GM08714 (cell line): ENCODE measurements around the gene RUNX1.

Experiments
- H3K4me3 ChIP-seq: fragments of 200-500 bp; sonication (Bioruptor generic); 2 replicates; pipeline ENCODE4 v1.5.1; 2014; ENCODE audit warnings: mild to moderate bottlenecking, low read length, inconsistent platforms
- ZNF274 ChIP-seq: IDR thresholded peaks from 2 replicates; pipeline ENCODE4 v1.6.1; 2012; ENCODE audit warnings: mild to moderate bottlenecking, low read depth, low read length

Gene RUNX1

DNA sequence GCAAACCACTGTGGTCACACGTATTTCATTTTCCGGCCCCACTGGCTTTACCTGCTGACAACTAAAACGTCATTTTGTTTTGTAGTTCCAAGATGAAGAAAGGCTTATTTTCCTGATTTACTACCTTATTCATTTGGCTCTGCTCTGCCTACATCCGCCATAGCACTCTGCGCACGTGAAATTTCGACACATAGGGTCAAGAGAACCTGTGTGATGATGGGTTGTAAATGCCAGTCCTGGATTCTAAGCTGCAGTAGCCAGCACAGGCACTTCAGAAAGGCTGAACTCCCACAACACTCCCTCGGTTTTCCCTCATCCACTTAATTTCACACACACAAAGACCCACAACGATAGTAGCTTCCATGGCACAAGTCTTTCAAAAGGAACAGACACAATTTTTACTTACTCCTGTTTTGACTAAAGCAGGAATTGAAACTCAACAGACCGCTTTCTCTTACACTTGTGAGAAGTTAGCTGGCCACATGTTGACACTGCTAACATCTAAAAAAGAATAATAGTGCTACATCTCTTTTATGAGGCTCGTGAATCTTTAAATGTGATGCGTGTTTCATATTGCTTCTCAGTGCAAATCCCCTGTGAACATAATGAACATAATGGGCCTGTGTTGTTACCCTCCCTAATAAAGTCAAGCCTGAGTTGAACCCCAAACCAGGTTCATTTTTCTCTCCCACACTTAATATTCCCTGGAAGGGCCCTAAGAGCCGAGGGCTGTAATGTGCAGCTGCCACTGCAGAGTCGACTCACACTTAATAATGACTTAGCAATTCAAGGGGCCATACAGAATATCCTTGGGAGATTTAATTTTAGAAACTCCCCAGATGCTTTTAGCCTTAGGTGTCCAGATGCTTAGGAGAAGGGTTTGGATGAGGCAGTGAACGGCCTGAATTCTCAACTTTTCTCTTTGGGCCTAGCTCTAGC, 1.5 kb upstream of the RUNX1 start:
- no peak for TF ChIP-seq ZNF274
- H3K4me3 ChIP-seq, result peak overlapping the region; percentile 46; the same call in 1 of the 2 replicates

DNA sequence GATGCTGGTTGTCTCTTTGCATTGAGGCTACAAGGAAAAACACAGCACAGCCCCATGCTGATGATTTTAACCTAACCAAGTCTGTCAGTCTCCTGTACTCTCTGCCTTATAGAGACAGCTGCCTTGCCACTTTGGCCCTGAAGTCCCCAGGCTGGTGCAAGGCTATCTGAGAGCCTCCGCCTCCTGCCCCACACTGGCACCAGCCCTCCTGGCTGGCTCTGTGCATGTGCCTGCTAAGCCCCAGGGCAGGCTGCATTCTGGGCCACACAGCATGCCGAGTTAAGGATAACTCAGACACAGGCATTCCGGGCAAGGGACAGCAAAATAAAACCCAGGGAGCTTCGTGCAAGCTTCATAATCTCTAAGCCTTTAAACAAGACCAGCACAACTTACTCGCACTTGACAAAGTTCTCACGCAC, 910 bp downstream of the RUNX1 start:
- peak overlapping the region; percentile 42; the same call in 1 of the 2 replicates for H3K4me3 ChIP-seq
- TF ChIP-seq ZNF274, result no peak

DNA sequence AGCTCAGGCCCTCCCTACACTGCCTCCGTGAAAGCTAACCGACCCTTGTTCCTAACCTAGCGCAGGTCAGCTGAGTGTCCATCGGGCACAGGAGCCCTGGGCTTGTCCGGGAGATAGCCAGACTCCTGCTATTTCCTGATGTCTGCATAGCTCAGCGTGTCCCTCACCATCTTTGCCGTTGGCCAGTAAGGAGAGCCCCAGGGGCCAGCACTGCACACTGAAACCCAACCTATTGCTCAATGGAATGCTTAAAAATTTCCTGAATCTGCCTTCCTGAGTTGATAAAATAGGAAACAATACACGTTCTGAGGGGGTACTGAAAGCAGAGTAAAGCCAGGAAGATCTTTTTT, 2.2 kb downstream of the RUNX1 start:
- no peak for TF ChIP-seq ZNF274
- H3K4me3 ChIP-seq, result peak overlapping the region; percentile 42; the same call in 1 of the 2 replicates

DNA sequence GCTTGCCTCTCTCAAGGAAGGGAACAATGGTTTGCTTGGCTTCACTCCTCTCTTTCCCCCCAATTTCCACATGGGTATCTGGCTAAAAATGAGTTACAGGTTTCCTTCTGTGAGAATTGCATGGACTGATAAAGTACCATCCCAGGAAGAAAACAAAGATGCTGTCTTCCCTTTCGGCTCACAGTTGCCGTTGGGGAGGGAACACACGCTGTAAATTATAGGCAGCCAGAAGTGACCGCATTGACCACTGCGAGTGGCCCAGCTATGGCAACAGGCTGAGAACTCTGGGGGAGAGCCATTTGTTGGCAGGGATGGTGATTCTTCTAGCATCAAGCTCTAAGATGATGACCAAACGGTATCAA, 2.9 kb downstream of the RUNX1 start:
- TF ChIP-seq ZNF274, result no peak
- peak overlapping the region; percentile 21; the same call in 1 of the 2 replicates for H3K4me3 ChIP-seq

DNA sequence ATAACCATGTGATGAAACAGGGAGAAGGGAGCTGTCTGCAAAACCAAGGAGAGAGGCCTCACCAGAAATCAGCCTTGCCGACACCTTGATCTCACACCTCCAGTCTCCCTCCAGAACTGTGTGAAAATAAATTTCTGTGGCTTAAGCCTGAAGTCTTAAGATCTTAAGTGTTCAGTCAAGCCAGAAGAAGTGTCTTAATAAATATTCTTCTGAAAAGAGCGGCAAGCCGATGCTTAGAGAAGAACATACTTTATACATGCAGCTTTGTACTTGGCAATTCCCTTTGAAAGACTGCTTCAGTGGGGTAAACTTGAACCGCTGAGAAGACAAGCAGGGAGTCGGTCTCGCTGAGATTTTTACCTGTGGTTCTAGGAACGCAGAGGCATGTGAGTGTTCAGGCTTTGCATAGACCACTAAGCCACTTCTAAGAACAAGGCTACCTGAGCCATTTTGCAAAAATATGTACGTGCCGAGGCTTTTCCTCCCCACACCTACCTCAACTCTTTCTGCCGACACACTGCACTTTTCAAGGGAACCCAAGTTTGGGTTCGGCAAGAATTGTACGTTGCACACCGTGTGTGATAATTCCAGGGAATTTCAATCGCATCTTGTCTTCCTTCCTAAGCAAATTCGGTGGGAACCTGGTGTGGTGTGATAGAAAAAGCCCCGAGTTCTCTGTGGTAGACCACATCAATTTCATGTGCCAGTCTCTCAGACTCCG, 3.4 kb downstream of the RUNX1 start:
- TF ChIP-seq ZNF274, result no peak
- peak overlapping the region; percentile 21; the same call in 1 of the 2 replicates for H3K4me3 ChIP-seq

DNA sequence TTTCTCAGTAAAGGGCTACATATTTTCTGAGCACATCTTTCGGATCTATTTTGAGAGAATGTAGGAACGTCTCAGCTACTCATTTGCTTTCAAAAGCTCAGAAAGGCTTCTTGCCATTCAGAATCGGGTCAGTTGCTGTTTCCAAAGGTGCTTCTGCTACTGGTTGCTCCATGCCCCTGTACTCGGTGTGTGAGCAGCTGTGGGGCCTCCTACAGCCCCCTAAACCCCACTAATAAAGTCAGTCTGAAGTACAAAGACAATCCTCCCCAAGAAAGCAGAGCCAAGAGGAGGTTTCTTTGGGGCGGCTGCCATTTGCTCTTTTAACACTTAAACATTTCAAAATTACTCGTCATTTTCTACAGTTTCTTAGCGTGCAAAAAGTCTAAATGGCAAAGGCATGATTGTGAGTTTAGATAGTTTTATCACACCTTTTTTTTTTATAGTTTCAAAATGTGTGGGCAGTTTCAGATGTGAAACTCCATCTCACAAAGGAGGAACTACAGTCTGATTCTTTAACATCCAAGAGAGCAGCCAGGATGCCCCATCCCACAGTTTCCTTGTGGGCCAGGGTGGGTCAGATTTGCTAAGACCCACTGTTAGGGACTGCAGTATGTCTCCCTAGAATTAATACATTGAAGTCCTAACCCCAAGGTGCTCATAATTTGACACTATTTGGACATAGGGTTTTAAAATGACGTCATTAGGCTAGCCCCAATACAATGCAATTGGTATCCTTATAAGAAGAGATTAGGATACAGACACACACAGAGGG, 4.1 kb downstream of the RUNX1 start:
- peak overlapping the region; percentile 25; the same call in 1 of the 2 replicates for H3K4me3 ChIP-seq
- TF ChIP-seq ZNF274, result no peak

DNA sequence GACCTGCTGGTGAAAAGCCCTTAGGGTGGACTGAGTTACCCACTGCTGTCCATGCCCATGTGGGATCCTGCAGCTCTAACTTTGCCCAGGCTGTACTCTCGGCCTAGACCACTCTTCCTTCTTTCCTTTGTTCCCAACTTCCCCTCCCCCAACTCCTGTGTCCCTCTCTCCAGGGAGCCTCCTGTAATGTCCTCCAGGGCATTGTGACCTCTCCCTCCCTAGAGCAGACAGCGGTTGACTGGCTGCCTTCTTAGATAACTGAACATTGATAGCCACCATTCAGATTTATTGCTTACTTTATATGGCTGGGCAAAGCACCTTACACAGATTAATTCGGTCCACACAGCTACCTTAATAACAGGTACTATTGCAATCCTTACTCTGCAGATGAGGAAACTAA, 5.0 kb downstream of the RUNX1 start:
- TF ChIP-seq ZNF274, result no peak
- H3K4me3 ChIP-seq, result no peak overlapping the region; the same call in 1 of the 2 replicates

DNA sequence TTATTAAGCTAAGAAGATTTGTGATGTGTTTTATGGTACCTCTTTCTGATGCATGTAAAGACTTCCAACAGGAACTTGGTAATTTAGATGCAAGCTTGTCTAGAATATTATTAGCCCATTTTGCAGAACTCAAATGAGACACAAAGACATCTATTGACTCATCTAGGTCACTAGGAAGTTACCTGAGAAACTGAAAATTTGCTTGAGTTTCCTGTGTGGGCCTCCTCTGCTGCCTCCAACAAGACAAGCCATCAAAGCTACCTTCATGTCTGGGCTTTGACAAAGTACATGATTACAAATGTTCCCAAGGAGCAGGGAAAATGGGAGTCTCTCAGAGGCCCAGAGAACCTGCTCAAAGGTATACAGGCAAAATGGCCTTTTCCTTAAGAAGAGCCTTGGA, 5.6 kb downstream of the RUNX1 start:
- H3K4me3 ChIP-seq, result no peak overlapping the region; the same call in 1 of the 2 replicates
- TF ChIP-seq ZNF274, result no peak

DNA sequence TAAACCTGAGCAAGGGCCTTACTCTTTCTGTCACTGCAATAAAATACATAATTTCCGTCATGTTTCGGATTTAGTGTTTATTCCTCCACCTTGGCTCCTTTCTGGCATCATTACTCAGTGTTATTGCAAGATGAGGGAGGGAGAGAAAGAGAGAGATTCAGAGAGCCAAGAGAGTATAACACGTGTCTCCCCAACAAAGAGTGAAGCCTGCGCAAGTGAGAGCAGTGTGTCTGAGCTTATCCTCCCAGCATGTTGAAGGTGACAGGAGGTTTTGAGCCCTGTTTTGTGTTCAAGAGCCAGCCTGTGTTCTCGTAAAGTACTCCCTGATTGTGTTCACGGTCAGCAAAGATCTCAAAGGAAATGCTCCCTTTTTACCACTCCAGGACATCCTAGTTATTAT, 6.3 kb downstream of the RUNX1 start:
- no peak overlapping the region; the same call in 1 of the 2 replicates for H3K4me3 ChIP-seq
- TF ChIP-seq ZNF274, result no peak

DNA sequence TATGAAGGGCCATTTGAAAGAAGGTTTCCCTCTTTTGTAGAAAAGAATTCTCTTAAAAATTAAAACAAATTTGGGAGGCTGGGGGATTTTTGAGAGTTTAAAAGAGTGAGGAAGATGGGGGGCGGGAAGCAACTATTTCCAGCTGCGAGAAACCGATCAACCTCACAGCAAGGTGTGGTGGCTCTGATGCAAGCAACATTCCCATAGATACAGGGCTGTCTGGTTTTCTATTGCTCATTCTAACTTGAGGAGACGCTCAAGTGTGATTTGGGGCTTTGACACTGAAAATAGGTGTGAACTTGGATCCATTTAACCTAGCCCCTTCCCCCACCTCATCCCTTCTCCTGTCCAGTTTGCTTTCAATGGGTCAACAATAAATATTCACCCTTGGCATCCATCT, 7.2 kb downstream of the RUNX1 start:
- TF ChIP-seq ZNF274, result no peak
- H3K4me3 ChIP-seq, result no peak overlapping the region

DNA sequence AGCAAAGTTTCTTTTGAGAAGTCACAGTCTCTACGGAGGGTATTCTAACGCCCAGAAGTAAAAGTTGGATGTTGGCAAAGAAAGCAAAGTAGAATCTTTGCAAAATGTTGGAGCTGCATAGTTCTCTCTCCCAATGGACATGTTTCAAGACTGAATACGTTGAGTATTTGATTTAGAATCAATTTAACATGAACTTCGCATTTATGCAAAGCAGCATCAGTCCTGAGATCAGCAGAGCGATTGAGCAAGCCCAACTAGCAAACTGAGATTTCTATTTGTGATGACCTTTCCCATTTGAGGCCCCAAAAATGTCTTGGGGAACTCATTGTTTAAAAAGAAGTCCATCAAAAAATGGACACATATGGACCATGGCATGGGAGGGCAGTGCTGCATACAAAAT, 8.0 kb downstream of the RUNX1 start:
- TF ChIP-seq ZNF274, result no peak
- H3K4me3 ChIP-seq, result no peak overlapping the region

DNA sequence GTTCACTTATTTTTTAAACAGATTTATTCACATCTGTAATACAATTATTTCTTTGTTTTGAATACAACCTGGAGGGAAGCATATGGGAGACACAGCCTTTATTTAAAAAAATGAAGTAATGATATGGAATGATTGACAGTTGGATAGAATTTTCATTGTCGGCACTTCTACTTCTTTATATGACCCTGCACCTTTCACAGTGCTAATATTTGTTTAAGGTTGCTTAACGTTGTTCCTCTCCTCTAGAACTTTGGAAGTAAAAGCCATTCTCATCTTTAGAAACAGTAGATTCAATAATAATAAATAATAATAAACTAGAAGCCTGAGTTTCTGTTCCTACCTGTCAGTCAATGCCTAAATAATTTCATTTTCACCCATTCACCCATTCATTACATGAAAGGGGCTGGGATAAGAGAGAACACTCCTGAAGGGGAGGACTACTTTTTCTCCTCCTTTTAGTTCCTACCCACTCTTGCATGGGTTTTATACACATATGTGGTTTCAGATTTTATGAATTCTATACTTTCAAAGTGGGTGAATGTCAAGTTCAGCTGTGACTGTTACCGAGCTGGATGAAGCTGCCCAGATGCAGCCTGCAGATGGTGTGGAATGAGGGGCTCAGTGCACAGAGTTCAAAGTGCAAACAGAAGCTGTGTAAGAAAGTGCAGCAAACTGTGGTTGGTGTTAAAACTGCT, 9.4 kb downstream of the RUNX1 start:
- H3K4me3 ChIP-seq, result no peak overlapping the region
- TF ChIP-seq ZNF274, result no peak

DNA sequence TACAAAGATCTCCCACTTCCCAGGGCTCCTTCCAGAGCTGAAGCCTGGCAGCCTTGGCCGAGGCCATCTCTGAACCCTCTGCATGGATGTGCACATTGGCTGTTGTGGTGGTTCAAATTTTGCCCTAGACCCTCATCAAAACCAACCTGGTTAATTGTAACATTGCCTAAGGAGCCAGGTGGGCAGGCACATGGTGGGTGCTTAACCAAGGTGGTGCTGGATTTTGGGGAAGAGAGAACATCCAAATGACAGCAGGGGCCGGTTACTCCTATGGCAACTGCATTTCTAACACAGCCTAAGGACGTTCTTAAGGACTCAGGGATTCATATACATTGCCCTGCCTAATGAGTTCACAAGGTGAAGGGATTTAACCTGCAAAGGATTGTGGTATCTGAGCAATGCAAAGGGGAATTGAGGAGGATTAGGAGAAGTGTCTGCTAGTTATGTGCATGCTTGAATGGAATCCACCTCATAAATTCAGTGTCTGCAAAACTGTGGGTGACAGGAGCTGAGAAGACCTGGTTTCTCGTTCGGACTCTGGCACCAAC, 10.3 kb downstream of the RUNX1 start:
- no peak overlapping the region for H3K4me3 ChIP-seq
- TF ChIP-seq ZNF274, result no peak

DNA sequence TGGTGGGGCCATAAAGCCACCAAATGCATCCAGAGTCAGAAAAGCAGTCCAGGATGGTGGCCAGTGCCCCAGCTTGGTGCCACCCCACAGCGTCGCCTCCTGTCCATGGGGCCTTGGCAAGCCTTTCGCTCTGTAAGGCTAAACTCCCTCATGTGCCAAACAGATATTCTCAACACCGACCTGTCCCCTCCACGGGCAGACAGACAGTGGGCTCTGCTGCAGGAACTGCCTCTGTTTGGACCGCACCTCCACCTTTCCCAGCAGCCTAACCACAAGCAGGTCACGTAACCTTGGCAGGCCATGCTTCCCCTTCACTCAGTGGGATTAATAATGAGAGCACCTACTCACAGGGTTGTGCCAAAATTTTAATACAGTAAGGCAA, 11.7 kb downstream of the RUNX1 start:
- TF ChIP-seq ZNF274, result no peak
- no peak overlapping the region for H3K4me3 ChIP-seq
